PC-3 (cell line): ENCODE results near the gene F13A1. TPM values are rescaled to one million over a fixed set of nuclear protein-coding genes. Genes with fewer than 3 reads are reported as not detected.
A peak's percentile ranks its signal among the peaks of the same experiment; 100 is the strongest.

Source experiments
- ATAC-seq: fragments of 200-7000 bp; cut with Tn5 transposase; 2 replicates; pipeline ENCODE4 v1.9.1; 2020; ENCODE audit warnings: mild to moderate bottlenecking, moderate library complexity
- BruUV-seq: library from RNA; stranded (reverse); fragments of 400-500 nt; replicated peaks from 2 replicates; lab custom pipeline; 2021; lab: Mats Ljungman, UMichigan
- CTCF ChIA-PET: fragments of 300-600 bp; sonication (Branson Sonifier 250); formaldehyde crosslinking; loops from one replicate; lab custom pipeline; 2022; ENCODE audit warnings: antibody characterized with exemption; lab: Charles Lee
- POLR2A ChIA-PET: fragments of 300-600 bp; sonication (Branson Sonifier 250); formaldehyde crosslinking; loops from one replicate; lab custom pipeline; 2022; ENCODE audit warnings: antibody characterized with exemption; ENCODE audit not compliant: unreplicated experiment; lab: Charles Lee
- DNase-seq: peaks from one replicate; pipeline ENCODE4 v3.0.0-alpha.2; 2015
- H2AFZ ChIP-seq: fragments of 300-600 bp; sonication (generic); 2 replicates; pipeline ENCODE4 v1.6.0; 2016; ENCODE audit warnings: antibody characterized with exemption, low read length
- H3F3A ChIP-seq: fragments of 300-600 bp; sonication (generic); one replicate; pipeline ENCODE4 v1.6.0; 2017; ENCODE audit warnings: antibody characterized with exemption, low read length, control low read depth, mild to moderate bottlenecking; ENCODE audit not compliant: unreplicated experiment
- H3K27ac ChIP-seq: fragments of 300-600 bp; sonication (generic); 2 replicates; pipeline ENCODE4 v1.5.1; 2016; ENCODE audit warnings: mild to moderate bottlenecking, low read length
- H3K27me3 ChIP-seq: fragments of 300-600 bp; sonication (generic); 2 replicates; pipeline ENCODE4 v1.6.1; 2016; ENCODE audit warnings: low read length, mixed read lengths
- H3K36me3 ChIP-seq: fragments of 300-600 bp; sonication (generic); 2 replicates; pipeline ENCODE4 v1.6.1; 2016; ENCODE audit warnings: low read depth, mixed run types, low read length, mixed read lengths
- H3K4me1 ChIP-seq: fragments of 300-600 bp; sonication (generic); 2 replicates; pipeline ENCODE4 v1.5.1; 2016; ENCODE audit warnings: low read length; ENCODE audit not compliant: insufficient read depth
- H3K4me2 ChIP-seq: fragments of 300-600 bp; sonication (generic); 2 replicates; pipeline ENCODE4 v1.6.0; 2016; ENCODE audit warnings: low read length
- H3K4me3 ChIP-seq: fragments of 300-600 bp; sonication (generic); 2 replicates; pipeline ENCODE4 v1.5.1; 2016; ENCODE audit warnings: mild to moderate bottlenecking, low read length, mixed read lengths
- H3K79me2 ChIP-seq: fragments of 300-600 bp; sonication (generic); 2 replicates; pipeline ENCODE4 v1.6.1; 2017; ENCODE audit warnings: low read length, mixed read lengths
- H3K9ac ChIP-seq: fragments of 300-600 bp; sonication (generic); 2 replicates; pipeline ENCODE4 v1.6.0; 2016; ENCODE audit warnings: mild to moderate bottlenecking, low read length
- H3K9me2 ChIP-seq: fragments of 300-600 bp; sonication (generic); replicated peaks from 2 replicates; pipeline ENCODE4 v1.6.1; 2016; ENCODE audit warnings: mixed run types, low read length, mixed read lengths
- H3K9me3 ChIP-seq: fragments of 300-600 bp; sonication (generic); 2 replicates; pipeline ENCODE4 v1.6.1; 2016; ENCODE audit warnings: low read length, mixed read lengths
- H4K20me1 ChIP-seq: fragments of 300-600 bp; sonication (generic); 2 replicates; pipeline ENCODE4 v1.6.1; 2016; ENCODE audit warnings: low read length, mixed read lengths
- EZH2 ChIP-seq: fragments of 300-600 bp; sonication (generic); IDR thresholded peaks from one replicate; pipeline ENCODE4 v1.6.1; 2017; ENCODE audit warnings: antibody characterized with exemption, mild to moderate bottlenecking, low read length; ENCODE audit not compliant: unreplicated experiment
- EZH2phosphoT487 ChIP-seq: fragments of 300-600 bp; sonication (generic); IDR thresholded peaks from 2 replicates; pipeline ENCODE4 v1.6.1; 2018; ENCODE audit warnings: mild to moderate bottlenecking, antibody characterized with exemption, low read length, borderline replicate concordance
- intact Hi-C: fragments of 100-400 bp; cut with micrococcal nuclease; formaldehyde crosslinking; loops from 2 replicates; pipeline ENCODE4 v1.9.0; 2023
- total RNA-seq: library from RNA; depleted of rRNA; stranded (reverse); fragments of >200 nt; gene quantifications from 2 replicates; pipeline ENCODE4 v1.2.3, GENCODE V29; 2014
- TF ChIP-seq, protein P1 (sequence below): fragments of 300-600 bp; sonication (generic); conservative IDR thresholded peaks from 2 replicates; pipeline ENCODE4 v1.5.1; 2017; ENCODE audit warnings: antibody characterized with exemption, low read depth, mild to moderate bottlenecking, low read length

Gene F13A1
- total RNA-seq, 1 experiment from 2014 or later = not detected

DNA sequence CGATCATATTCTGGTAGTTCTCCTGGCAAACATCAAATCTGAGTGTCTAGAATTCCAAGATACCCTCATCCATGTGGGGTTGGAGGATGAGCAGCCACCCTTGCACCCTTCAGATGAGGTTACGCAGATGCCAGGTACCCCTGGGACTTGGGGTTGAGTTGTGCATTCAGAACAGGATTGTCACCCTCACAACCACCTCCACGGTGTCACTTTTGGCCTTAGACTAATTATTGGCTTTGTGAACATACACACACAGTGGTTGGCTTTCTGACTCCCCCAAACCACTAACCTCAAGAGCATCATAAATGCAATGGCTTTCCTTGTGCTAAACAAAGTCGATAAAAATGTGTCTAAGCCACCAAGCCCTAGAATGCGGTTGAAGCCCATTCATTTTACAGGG is 2.9 kb upstream of the F13A1 start:
- intact Hi-C loops = no loop called here

DNA sequence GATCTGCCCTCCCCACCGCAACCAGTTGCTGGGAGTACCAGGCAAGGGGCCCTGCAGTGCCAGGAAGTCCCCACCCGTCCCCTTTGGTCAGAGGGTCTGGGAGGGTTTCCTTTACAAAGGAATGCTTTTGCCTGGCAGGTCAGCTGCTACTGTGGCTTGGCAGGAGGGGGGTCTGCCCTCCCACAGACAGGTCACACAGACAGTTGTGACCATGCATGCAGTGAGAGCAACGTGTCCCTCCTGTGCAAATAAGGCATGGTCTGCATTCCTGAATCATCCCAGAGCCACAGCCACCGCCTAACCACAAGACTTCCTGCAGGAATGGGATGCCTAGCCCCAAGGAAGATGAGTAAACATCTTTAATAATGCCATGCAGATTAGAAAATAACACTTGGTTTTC is 439 bp upstream of the F13A1 start:
- no peaks in the 10 kb centered on the region for H3K36me3 ChIP-seq
- H3K9me2 ChIP-seq = no peaks in the 10 kb centered on the region
- no peak for TF ChIP-seq EZH2
- no peaks in the 10 kb centered on the region for H3K79me2 ChIP-seq
- H4K20me1 ChIP-seq = no peaks in the 10 kb centered on the region
- CTCF ChIA-PET = no interaction called here
- H3F3A ChIP-seq = no peaks in the 10 kb centered on the region
- no TSS peak for BruUV-seq
- no peak overlapping the region for H3K9ac ChIP-seq
- H3K27me3 ChIP-seq = peaks cover 83% of the 10 kb centered on the region
- H3K4me3 ChIP-seq = no peak overlapping the region
- H3K4me1 ChIP-seq = peaks cover 13% of the 10 kb centered on the region
- H3K9me3 ChIP-seq = no peaks in the 10 kb centered on the region
- POLR2A ChIA-PET = no interaction called here
- no peak overlapping the region for H3K27ac ChIP-seq
- H3K4me2 ChIP-seq = peak overlapping the region; percentile 59
- intact Hi-C loops = no loop called here
- ATAC-seq = peak; percentile 99
- DNase-seq = peak; percentile 85
- no peak overlapping the region for H2AFZ ChIP-seq

More for the DNA sequence above, 2.9 kb upstream of the F13A1 start:
- no TSS peak for BruUV-seq
- Histone ChIP-seq H4K20me1 (no peaks in the 10 kb centered on the region), H3K27ac (no peak overlapping the region), H3K9ac (no peak overlapping the region), H3K4me1 (peaks cover 13% of the 10 kb centered on the region), H3K79me2 (no peaks in the 10 kb centered on the region), H3K4me3 (no peak overlapping the region), H2AFZ (no peak overlapping the region), H3K9me3 (no peaks in the 10 kb centered on the region), H3K36me3 (no peaks in the 10 kb centered on the region), H3K27me3 (peaks cover 79% of the 10 kb centered on the region), H3K4me2 (no peak overlapping the region), H3K9me2 (no peaks in the 10 kb centered on the region), H3F3A (no peaks in the 10 kb centered on the region)
- ATAC-seq (no peak), DNase-seq (no peak)
- POLR2A ChIA-PET = no interaction called here
- no peak for TF ChIP-seq EZH2phosphoT487
- TF ChIP-seq, protein P1, sequence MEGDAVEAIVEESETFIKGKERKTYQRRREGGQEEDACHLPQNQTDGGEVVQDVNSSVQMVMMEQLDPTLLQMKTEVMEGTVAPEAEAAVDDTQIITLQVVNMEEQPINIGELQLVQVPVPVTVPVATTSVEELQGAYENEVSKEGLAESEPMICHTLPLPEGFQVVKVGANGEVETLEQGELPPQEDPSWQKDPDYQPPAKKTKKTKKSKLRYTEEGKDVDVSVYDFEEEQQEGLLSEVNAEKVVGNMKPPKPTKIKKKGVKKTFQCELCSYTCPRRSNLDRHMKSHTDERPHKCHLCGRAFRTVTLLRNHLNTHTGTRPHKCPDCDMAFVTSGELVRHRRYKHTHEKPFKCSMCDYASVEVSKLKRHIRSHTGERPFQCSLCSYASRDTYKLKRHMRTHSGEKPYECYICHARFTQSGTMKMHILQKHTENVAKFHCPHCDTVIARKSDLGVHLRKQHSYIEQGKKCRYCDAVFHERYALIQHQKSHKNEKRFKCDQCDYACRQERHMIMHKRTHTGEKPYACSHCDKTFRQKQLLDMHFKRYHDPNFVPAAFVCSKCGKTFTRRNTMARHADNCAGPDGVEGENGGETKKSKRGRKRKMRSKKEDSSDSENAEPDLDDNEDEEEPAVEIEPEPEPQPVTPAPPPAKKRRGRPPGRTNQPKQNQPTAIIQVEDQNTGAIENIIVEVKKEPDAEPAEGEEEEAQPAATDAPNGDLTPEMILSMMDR = no peak
- CTCF ChIA-PET = no interaction called here

DNA sequence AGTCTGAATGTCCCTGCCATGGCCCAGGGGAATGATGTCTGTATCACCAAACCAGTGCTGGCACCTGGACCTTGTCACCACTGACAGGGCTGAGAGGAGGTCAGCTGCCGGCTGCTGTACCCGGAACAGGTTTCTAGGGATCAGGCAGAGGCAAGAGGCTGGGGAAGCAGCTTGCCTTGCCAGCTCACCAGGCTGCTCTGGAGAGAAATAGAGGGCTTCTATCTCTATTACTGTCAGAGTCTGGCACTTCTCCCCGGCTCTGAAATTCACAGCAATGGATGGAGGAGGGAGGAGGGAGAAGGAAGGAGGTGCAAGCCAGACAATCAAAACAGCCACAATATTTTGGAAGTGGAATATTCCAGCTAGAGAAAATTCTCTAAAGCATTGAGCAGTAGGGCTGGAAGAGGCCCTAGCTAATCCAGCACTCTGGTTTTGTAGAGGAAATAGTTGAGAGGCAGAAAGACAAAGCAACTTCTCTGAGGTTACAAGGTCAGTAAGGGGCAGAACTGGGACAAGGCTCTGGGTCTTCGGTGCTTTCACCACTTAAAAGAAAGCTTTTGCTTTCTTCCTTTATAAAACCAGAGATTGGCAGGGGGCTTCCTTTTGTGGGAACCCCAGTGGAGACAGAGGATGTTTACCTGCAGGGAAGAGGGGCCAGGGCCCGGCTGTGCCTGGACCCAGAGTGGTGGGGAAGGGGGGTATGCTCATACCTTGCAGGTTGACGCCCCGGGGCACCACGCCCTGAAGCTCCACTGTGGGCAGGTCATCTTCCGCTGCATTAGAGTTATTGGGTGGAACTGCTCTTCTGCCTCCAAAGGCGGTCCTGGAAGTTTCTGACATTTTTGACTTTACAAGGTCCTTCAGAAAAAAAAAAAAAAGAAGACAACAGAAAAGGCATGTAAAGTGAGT is 2.4 kb downstream of the F13A1 start:
- Histone ChIP-seq H3K27me3 (peaks cover 55% of the 10 kb centered on the region), H3K9me3 (no peaks in the 10 kb centered on the region), H4K20me1 (no peaks in the 10 kb centered on the region), H3K9me2 (no peaks in the 10 kb centered on the region), H3K4me3 (no peak overlapping the region), H3K36me3 (no peaks in the 10 kb centered on the region), H3F3A (no peaks in the 10 kb centered on the region), H3K27ac (no peak overlapping the region), H3K79me2 (no peaks in the 10 kb centered on the region), H3K4me1 (peaks cover 13% of the 10 kb centered on the region), H2AFZ (no peak overlapping the region), H3K4me2 (no peak overlapping the region), H3K9ac (no peak overlapping the region)
- no TSS peak for BruUV-seq
- TF ChIP-seq EZH2phosphoT487 (no peak), EZH2 (no peak)
- TF ChIP-seq, protein P1 = no peak
- ATAC-seq (no peak), DNase-seq (no peak)
- ChIA-PET CTCF (no interaction called here), POLR2A (no interaction called here)
- intact Hi-C loops = no loop called here
